Transverse colon (tissue), 3 donors: Measurements from ENCODE around the gene TMEM52B.

Experiments
- CTCF ChIP-seq, 5 experiments: fragments of 200-600 bp in 3 of 5; fragments of 450-650 bp in 2 of 5; sonication (generic) in 3 of 5; IDR thresholded peaks; 1 replicate in 2 of 5; 2 replicates in 3 of 5; pipeline ENCODE4 v1.5.1; 2016 to 2017; ENCODE audit warnings: antibody characterized with exemption in 5 of 5, inconsistent platforms in 3 of 5, mild to moderate bottlenecking in 2 of 5, moderate library complexity in 1 of 5
- POLR2A ChIP-seq: fragments of 450-650 bp; IDR thresholded peaks from one replicate; pipeline ENCODE4 v1.6.1; 2016; ENCODE audit warnings: antibody characterized with exemption, mild to moderate bottlenecking, moderate library complexity

DNA sequence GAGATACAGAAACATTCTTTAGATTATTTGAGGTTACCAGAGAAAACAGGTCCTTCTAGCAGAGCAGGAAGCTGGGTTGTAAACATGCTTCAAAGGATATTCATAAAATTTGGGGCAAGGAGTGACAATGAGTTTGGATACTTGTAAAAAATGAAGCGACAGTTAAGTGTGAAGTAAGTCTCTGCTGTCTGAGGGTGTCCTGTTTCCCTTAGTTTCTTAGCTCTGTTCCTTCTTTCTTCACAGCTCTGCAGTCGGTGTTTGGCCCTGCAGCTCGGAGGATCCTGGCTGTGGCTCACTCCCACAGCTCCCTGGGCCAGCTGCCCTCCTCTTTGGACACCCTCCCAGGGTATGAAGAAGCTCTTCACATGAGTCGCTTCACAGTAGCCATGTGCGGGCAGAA lies 10.8 kb downstream of the TMEM52B start:
- no peak for TF ChIP-seq CTCF (IDR thresholded peaks at IDR 0.05)
- TF ChIP-seq POLR2A, result no peak
